Activated B cell treated with CpG ODN at 0.5 μM for 24 hours (primary cell): ENCODE data around the gene LRCH4. TPM values are rescaled to one million over a fixed set of nuclear protein-coding genes. Genes with fewer than 3 reads are reported as not detected.

Source experiments
- ATAC-seq: fragments of 200-7000 bp; cut with Tn5 transposase; one replicate; pipeline ENCODE4 v1.10.0; 2021; ENCODE audit warnings: low read depth, mild to moderate bottlenecking, moderate library complexity
- CTCF ChIA-PET: fragments of 350-600 bp; sonication (Branson Sonifier 250); formaldehyde crosslinking; loops from one replicate; lab custom pipeline; 2021; ENCODE audit warnings: antibody characterized with exemption; lab: Charles Lee
- POLR2A ChIA-PET: fragments of 350-600 bp; sonication (Branson Sonifier 250); formaldehyde crosslinking; loops from one replicate; lab custom pipeline; 2021; ENCODE audit warnings: antibody characterized with exemption; lab: Charles Lee
- DNase-seq: peaks from one replicate; pipeline ENCODE4 v3.0.0; 2022
- H3K27ac Mint-ChIP-seq: one replicate; pipeline ENCODE4 v1.8.0; 2020; ENCODE audit warnings: mixed read lengths
- H3K27me3 Mint-ChIP-seq: one replicate; pipeline ENCODE4 v1.8.0; 2021; ENCODE audit warnings: mixed read lengths
- H3K36me3 Mint-ChIP-seq: one replicate; pipeline ENCODE4 v1.8.0; 2021; ENCODE audit warnings: low read depth, mixed read lengths
- H3K4me1 Mint-ChIP-seq: one replicate; pipeline ENCODE4 v1.8.0; 2021; ENCODE audit warnings: mixed read lengths
- H3K4me3 Mint-ChIP-seq: one replicate; pipeline ENCODE4 v1.8.0; 2020; ENCODE audit warnings: mild to moderate bottlenecking, mixed read lengths
- H3K9me3 Mint-ChIP-seq: one replicate; pipeline ENCODE4 v1.8.0; 2020; ENCODE audit warnings: mixed read lengths
- intact Hi-C: fragments of 100-400 bp; cut with micrococcal nuclease; formaldehyde crosslinking; loops from one replicate; pipeline ENCODE4 v1.15.1; 2024
- total RNA-seq: library from RNA; stranded (reverse); gene quantifications from 2 replicates; pipeline ENCODE4 v1.2.3, GENCODE V29; 2022
- TF ChIP-seq, protein P1 (sequence below): fragments of 200-600 bp; IDR thresholded peaks from one replicate; pipeline ENCODE4 v1.8.0; 2022; ENCODE audit warnings: antibody characterized with exemption, mild to moderate bottlenecking

LRCH4 gene
- total RNA-seq, 1 donor from 2014 or later: 174 TPM

DNA sequence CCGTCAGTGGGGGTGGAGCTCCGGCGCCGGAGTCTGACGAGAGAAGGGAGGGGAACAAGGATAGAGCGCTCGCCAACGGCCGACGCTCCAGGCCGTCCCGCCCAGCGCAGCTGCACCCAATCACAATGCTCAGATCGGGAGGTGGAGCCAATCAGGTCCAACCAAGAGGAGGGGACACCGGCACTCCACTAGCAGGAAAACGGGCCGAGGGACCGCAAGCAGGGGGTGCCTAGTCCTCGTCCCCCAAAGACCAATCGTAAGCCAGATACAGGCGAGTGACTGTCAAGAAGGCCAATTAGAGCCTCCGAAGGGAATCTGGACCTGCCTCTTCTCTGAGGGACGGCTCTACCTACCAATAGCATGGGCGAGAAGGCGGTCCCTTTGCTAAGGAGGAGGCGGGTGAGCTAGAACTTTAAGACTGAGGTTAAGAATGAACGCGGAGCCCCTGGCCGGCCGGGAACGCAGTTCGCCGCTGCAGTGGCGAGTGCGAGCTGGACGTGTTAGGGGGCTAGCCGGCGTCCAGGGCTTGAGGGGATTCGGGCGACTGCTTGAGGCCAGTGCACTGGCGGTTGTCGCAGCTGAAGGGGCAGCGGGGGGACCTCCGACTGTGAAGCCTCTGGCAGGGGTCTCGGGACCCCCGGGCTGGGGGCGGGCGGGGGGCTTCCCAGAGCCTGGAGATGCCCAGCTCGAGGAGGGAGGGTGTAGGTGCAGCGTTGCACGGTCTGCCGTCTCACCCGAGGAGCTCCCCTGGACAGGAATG is 517 bp upstream of the LRCH4 start, which contains the start of gene FBXO24:
Gene FBXO24 (plus strand): TSS at position 63 of the 760 bp plus-strand sequence. CDS start 298 bp downstream, at position 361.
- POLR2A ChIA-PET: interaction anchor here (0.6 to 5.4 kb wide), 50 partner anchors 9 to 1178 kb away, joined by 3 to 114 read pairs (median 6); partner anchors contain the start of genes AGFG2, BUD31, COPS6 and GIGYF1
- peak within 1 kb of the TSS; percentile 93 for H3K4me3 Mint-ChIP-seq
- peaks cover 6% of the 10 kb centered on the region for H3K27me3 Mint-ChIP-seq
- H3K27ac Mint-ChIP-seq: peak within 1 kb of the TSS; percentile 96
- H3K9me3 Mint-ChIP-seq: no peaks in the 10 kb centered on the region
- intact Hi-C loops: loop anchor here (1.0 to 5.0 kb wide), 13 partner anchors 18 to 1444 kb away; partner anchors contain the start of genes AGFG2, GIGYF1, GNB2 and MEPCE
- peaks cover 15% of the 10 kb centered on the region for H3K36me3 Mint-ChIP-seq
- DNase-seq (peak; percentile 94), ATAC-seq (peak; percentile 80)
- TF ChIP-seq, protein P1, sequence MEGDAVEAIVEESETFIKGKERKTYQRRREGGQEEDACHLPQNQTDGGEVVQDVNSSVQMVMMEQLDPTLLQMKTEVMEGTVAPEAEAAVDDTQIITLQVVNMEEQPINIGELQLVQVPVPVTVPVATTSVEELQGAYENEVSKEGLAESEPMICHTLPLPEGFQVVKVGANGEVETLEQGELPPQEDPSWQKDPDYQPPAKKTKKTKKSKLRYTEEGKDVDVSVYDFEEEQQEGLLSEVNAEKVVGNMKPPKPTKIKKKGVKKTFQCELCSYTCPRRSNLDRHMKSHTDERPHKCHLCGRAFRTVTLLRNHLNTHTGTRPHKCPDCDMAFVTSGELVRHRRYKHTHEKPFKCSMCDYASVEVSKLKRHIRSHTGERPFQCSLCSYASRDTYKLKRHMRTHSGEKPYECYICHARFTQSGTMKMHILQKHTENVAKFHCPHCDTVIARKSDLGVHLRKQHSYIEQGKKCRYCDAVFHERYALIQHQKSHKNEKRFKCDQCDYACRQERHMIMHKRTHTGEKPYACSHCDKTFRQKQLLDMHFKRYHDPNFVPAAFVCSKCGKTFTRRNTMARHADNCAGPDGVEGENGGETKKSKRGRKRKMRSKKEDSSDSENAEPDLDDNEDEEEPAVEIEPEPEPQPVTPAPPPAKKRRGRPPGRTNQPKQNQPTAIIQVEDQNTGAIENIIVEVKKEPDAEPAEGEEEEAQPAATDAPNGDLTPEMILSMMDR: no peak
- peaks cover 38% of the 10 kb centered on the region for H3K4me1 Mint-ChIP-seq
- CTCF ChIA-PET: interaction anchor here (0.9 to 3.8 kb wide), 9 partner anchors 17 to 119 kb away, joined by 3 to 23 read pairs (median 5); partner anchors contain the start of gene POP7

DNA sequence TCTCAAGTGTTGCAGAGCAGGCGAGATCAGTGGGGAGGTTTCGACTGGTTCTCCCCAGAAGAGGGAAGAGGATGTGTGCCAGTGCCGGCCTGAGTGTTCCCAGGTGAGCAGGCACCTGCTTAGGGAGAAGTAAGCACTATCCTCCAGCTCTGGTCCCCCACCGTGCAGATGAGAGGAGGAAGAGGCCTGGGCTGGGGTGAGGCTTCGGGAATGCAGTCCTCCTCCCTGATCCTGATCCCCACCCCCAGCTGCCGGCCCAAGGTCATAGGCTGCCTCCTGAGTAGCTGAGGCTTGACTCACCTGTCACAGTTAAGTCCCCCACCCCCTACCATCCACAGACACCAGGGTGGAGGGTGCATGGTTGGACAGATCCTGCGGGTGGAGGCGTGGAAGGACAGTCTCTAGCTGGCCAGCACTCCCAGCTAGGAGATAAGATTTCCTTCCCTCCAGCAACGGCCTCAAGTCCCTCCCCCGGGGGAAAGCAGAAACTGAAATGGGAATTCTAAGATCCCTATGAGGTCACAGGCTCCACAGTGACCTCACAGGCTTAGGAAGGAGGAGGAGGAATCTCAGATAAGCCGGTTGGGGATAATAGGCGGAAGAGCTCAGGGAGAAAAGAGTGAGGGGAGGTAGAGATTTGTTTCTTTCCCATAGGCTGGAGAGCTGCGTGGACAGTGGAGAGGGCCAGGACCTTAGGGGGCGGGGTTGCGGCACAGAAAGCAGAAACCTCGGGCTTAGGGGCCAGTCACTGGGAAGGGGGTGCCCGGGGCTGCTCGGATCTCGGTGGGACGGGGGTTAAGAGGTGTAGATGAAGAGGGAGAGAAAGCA is 1.0 kb downstream of the LRCH4 start:
- CTCF ChIA-PET: interaction anchor here (1.4 to 3.8 kb wide), 5 partner anchors 21 to 106 kb away, joined by 3 to 23 read pairs (median 7); no protein-coding TSS in a partner anchor
- H3K27me3 Mint-ChIP-seq: no peaks in the 10 kb centered on the region
- DNase-seq (no peak), ATAC-seq (no peak)
- TF ChIP-seq, protein P1: no peak
- peaks cover 38% of the 10 kb centered on the region for H3K4me1 Mint-ChIP-seq
- H3K36me3 Mint-ChIP-seq: peaks cover 15% of the 10 kb centered on the region
- H3K4me3 Mint-ChIP-seq: peak overlapping the region; percentile 93
- H3K9me3 Mint-ChIP-seq: no peaks in the 10 kb centered on the region
- intact Hi-C loops: loop anchor here (1.0 to 5.0 kb wide), 4 partner anchors 41 to 1443 kb away; partner anchors contain the start of genes GIGYF1, SMURF1 and TRAPPC14
- peak overlapping the region; percentile 96 for H3K27ac Mint-ChIP-seq
- POLR2A ChIA-PET: interaction anchor here (0.6 to 5.4 kb wide), 36 partner anchors 10 to 1203 kb away, joined by 3 to 114 read pairs (median 6); partner anchors contain the start of genes AGFG2, AP4M1, BUD31 and GIGYF1

- DNase-seq: no peak
These were observed 1.8 kb downstream of the LRCH4 start for GRCh38 chr7:100584054-100584682.

More at GRCh38 chr7:100584054-100584682, 1.8 kb downstream of the LRCH4 start:
- Mint-ChIP-seq H3K36me3 (peaks cover 15% of the 10 kb centered on the region), H3K27me3 (no peaks in the 10 kb centered on the region), H3K4me1 (peaks cover 38% of the 10 kb centered on the region), H3K9me3 (no peaks in the 10 kb centered on the region), H3K4me3 (peak overlapping the region; percentile 93), H3K27ac (peak overlapping the region; percentile 96)
- POLR2A ChIA-PET: interaction anchor here (0.6 to 5.4 kb wide), 24 partner anchors 10 to 1202 kb away, joined by 3 to 114 read pairs (median 7); partner anchors contain the start of genes AGFG2, AP4M1, GIGYF1 and GNB2
- no peak for ATAC-seq
- TF ChIP-seq, protein P1: no peak
- CTCF ChIA-PET: interaction anchor here (0.6 to 3.8 kb wide), 4 partner anchors 20 to 107 kb away, joined by 3 to 23 read pairs (median 6); partner anchors contain the start of gene MOSPD3
- intact Hi-C loops: no loop called here
